Thyroid gland (tissue), 4 donors: ENCODE data around the gene KCP. TPM values are rescaled to one million over a fixed set of nuclear protein-coding genes. Genes with fewer than 3 reads are reported as not detected.

Experiments
- DNase-seq, 2 donors: peaks; one replicate each; pipeline ENCODE4 v3.0.0-alpha.2; 2019
- H3K27ac ChIP-seq, 3 donors: fragments of 200-600 bp; sonication (generic); 1 replicate in 2 of 3; 2 replicates in 1 of 3; pipeline ENCODE4 v1.5.1; 2016 to 2019; ENCODE audit warnings: mild to moderate bottlenecking in 1 of 3, moderate library complexity in 1 of 3
- H3K27me3 ChIP-seq: fragments of 200-600 bp; sonication (generic); one replicate; pipeline ENCODE4 v1.5.1; 2019
- H3K36me3 ChIP-seq, 2 donors: fragments of 200-600 bp; sonication (generic); one replicate each; pipeline ENCODE4 v1.5.1; 2016 to 2019
- H3K4me1 ChIP-seq, 2 donors: fragments of 200-600 bp; sonication (generic); one replicate each; pipeline ENCODE4 v1.5.1; 2017 to 2019
- H3K4me3 ChIP-seq, 3 donors: fragments of 200-600 bp; sonication (generic); replicated peaks in 1 of 3; 1 replicate in 2 of 3; 2 replicates in 1 of 3; pipeline ENCODE4 v1.5.1; 2016; ENCODE audit warnings: mild to moderate bottlenecking in 1 of 3
- H3K9me3 ChIP-seq: fragments of 200-600 bp; sonication (generic); one replicate; pipeline ENCODE4 v1.5.1; 2017
- POLR2A ChIP-seq, 2 donors: fragments of 450-650 bp; IDR thresholded peaks; one replicate each; pipeline ENCODE4 v1.6.1; 2017; ENCODE audit warnings: antibody characterized with exemption in 2 of 2, mild to moderate bottlenecking in 2 of 2, moderate library complexity in 1 of 2
- WGBS, 2 donors: methylation state at CpG; one replicate each; pipeline ENCODE4 v1.1.5; 2017; 5-methylcytosine and 5-hydroxymethylcytosine counted together
- intact Hi-C: fragments of 100-400 bp; cut with DNase I; formaldehyde crosslinking; loops from one replicate; pipeline ENCODE4 v1.15.1; 2023
- total RNA-seq, 4 donors: library from RNA; depleted of rRNA; stranded (reverse); fragments of >200 nt; gene quantifications; one replicate each; pipeline ENCODE4 v1.2.3, GENCODE V29; 2016
- TF ChIP-seq, protein P1 (sequence below), 6 experiments: fragments of 200-600 bp in 3 of 6; fragments of 450-650 bp in 3 of 6; sonication (generic) in 3 of 6; IDR thresholded peaks; one replicate each; pipeline ENCODE4 v1.5.1; 2016 to 2019; ENCODE audit warnings: antibody characterized with exemption in 6 of 6, mild to moderate bottlenecking in 2 of 6, inconsistent platforms in 1 of 6, moderate library complexity in 1 of 6

The KCP gene
- total RNA-seq, 4 donors from 2014 or later: 0.27 to 0.93 (median 0.61) TPM

DNA sequence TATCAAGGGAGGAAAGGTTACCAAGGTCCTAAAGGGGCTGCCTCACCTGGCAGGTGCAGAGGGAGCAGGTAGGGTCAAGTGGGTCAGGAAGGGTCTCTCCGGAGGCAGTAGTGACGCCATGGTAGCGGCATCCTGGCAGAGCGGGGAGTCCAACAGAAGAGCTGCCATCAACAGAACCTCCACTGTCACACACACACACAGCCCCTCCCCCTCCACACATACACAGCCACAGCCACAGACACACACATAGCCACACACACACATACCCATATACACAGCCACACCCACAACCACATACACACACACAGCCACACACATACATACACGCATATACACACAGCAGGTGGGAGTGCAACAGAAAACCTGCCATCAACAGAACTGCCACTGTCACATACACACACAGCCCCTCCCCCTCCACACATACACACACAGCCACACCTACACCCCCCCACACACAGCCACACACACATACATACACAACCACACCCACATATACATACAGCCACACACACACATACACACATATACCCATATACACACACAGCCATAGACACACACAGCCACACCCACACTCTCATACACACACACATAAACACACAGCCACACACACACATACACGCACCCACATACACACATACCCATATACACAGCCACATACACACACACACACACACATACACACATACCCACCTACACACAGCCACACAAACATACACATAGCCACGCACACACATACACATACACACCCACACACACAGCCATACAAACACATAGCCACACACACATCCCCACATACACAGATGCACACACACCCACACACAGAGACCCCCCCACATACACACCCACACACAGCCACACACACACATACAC lies 23.1 kb downstream of the KCP start:
- Histone ChIP-seq H3K9me3 (no peaks in the 10 kb centered on the region), H3K4me1 (peaks cover 8 to 17% of the 10 kb centered on the region in 2 donors), H3K27ac (no peak overlapping the region), H3K36me3 (no peaks in the 10 kb centered on the region), H3K27me3 (no peaks in the 10 kb centered on the region), H3K4me3 (no peak overlapping the region)
- DNase-seq: no peak
- TF ChIP-seq, protein P1, sequence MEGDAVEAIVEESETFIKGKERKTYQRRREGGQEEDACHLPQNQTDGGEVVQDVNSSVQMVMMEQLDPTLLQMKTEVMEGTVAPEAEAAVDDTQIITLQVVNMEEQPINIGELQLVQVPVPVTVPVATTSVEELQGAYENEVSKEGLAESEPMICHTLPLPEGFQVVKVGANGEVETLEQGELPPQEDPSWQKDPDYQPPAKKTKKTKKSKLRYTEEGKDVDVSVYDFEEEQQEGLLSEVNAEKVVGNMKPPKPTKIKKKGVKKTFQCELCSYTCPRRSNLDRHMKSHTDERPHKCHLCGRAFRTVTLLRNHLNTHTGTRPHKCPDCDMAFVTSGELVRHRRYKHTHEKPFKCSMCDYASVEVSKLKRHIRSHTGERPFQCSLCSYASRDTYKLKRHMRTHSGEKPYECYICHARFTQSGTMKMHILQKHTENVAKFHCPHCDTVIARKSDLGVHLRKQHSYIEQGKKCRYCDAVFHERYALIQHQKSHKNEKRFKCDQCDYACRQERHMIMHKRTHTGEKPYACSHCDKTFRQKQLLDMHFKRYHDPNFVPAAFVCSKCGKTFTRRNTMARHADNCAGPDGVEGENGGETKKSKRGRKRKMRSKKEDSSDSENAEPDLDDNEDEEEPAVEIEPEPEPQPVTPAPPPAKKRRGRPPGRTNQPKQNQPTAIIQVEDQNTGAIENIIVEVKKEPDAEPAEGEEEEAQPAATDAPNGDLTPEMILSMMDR (IDR thresholded peaks at IDR 0.05): no peak
- intact Hi-C loops: loop anchor here (10.0 kb wide), 2 partner anchors 283 to 413 kb away; partner anchors contain the start of gene METTL2B
- 85 to 90% methylated on average over 7 of the region's 7 CpGs for WGBS, 2 donors

DNA sequence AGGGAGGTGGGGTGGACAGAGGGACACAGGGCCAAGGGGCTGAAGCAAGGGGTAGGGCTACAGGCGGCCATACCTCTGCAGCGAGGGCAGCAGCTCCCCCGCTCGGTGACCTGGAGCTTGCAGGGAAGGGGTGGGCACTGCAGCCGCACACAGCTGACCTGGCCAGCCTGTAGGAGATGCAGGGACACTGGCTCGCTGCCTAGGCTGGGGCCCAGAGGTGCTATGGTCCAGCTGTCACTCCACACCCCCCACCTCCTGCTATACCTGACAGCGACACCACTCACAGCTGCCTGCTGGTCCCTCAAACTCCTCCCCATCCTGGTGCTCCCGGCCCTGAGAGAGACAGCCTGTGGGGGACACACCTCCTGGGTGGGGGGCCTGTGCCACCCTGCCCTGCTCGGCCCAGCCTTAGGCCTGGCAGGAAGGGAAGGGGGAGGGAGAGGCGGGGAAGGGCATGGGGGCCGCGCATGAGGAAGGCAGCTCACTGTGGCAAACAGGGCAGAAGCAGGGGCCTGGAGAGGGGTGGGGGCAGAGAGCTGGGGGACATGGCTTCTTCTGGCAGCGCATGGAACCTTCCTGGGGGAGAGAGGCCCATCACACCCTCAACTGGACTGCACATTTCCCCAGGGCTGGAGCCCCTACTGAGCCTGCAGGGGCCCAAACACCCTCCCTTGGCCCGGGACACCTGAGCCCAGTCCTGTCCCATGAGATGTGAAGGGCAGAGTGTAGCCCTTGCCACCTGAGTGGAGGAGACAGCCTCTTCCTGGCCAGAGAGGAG lies 23.9 kb downstream of the KCP start:
- Histone ChIP-seq H3K9me3 (no peaks in the 10 kb centered on the region), H3K36me3 (no peaks in the 10 kb centered on the region), H3K27ac (no peak overlapping the region), H3K4me3 (no peak overlapping the region), H3K4me1 (peaks cover 3 to 9% of the 10 kb centered on the region in 2 donors), H3K27me3 (no peaks in the 10 kb centered on the region)
- WGBS, 2 donors: 74 to 78% methylated on average over 11 to 12 of the region's 14 CpGs
- TF ChIP-seq, protein P1 (IDR thresholded peaks at IDR 0.05): no peak
- no peak for TF ChIP-seq POLR2A (IDR thresholded peaks at IDR 0.05)
- intact Hi-C loops: loop anchor here (10.0 kb wide), 2 partner anchors 282 to 412 kb away; partner anchors contain the start of gene METTL2B
- DNase-seq: no peak

DNA sequence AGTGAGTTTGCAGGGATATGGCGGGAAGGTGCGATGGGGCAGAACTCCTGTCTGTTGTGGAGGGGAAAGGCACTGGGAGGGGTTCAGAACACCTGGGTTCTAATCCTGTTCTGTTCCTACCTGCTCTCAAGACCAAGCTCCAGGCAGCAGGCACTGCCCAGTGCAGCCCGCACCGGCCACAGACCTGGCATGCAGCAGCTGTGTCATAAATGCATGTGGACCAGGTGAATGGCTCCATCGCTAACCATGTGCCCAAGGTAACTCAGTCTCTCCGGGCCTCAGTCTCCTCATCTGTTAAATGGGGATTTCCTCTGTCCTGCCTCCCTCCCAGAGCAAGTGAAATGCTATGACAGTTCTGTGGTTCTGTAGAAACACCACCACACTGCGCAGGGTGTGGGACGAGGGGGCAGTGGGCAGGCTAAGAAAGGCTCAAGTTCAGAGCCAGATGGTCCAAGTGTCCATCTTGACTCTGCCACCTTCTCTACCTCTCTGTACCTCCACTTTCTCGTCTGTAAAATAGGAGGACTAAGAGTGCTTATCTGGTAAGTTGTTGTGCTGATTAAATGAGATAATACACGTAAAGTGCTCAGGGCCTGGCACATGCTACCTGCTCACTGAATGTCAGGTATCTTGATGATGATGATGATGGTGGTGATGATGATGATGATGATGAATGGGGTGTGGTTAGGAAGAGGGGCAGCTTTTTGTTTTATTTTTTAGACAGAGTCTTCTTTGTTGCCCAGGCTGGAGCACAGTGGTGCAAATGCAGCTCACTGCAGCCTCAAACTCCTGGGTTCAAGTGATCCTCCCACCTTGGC lies 24.9 kb downstream of the KCP start:
- TF ChIP-seq, protein P1 (IDR thresholded peaks at IDR 0.05): no peak
- no peak for TF ChIP-seq POLR2A (IDR thresholded peaks at IDR 0.05)
- no peak for DNase-seq
- no peaks in the 10 kb centered on the region for H3K36me3 ChIP-seq
- H3K27ac ChIP-seq: no peak overlapping the region
- H3K27me3 ChIP-seq: no peaks in the 10 kb centered on the region
- H3K9me3 ChIP-seq: no peaks in the 10 kb centered on the region
- no peak overlapping the region for H3K4me3 ChIP-seq
- intact Hi-C loops: loop anchor here (10.0 kb wide), 2 partner anchors 281 to 411 kb away; partner anchors contain the start of gene METTL2B
- H3K4me1 ChIP-seq: no peaks in the 10 kb centered on the region
- WGBS, 2 donors: 95 to 96% methylated on average over 9 to 10 of the region's 10 CpGs

DNA sequence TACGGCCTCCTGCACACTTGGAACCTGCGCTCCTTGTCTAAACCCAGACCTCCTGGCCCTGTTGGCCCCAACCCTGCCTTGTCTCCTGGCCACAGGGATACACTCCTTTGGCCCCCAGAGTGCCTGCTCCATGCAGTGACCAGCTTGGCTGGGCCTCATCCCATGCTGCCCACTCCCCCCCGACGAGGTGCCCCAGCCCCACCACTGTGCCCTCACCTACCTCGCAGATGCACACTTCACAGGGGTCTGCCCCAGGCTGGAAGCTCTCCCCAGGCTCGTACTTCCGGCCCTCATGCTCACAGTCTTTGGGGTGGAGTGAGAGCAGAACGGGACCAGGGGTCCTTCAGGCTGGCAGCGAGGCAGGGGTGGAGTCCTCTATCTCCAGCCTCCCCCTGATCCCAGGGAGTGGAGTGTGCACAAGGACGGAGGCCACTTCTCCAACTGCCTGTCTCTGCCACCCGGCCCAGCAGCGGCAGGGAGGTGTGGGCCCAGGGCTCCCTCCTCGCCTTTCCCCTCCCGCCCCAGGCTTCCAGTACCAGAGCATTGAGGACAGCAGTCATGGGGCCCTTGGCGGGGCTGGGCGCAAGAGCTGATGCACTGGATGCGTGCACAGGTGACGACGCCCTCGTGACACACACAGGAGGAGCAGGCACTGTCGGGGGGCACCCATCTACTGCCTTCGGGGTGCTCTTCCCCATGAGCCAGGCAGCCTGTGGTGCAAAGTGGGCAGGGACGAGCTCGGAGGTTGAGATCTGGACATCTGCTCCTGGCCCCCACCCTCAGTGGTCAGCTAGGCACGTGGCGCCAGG lies 25.7 kb downstream of the KCP start:
- no peaks in the 10 kb centered on the region for H3K4me1 ChIP-seq
- H3K27ac ChIP-seq: no peak overlapping the region
- DNase-seq: no peak
- intact Hi-C loops: loop anchor here (10.0 kb wide), 2 partner anchors 280 to 410 kb away; partner anchors contain the start of gene METTL2B
- TF ChIP-seq, protein P1 (IDR thresholded peaks at IDR 0.05): no peak
- no peak for TF ChIP-seq POLR2A (IDR thresholded peaks at IDR 0.05)
- H3K27me3 ChIP-seq: no peaks in the 10 kb centered on the region
- 83 to 84% methylated on average over 18 to 23 of the region's 26 CpGs for WGBS, 2 donors
- no peaks in the 10 kb centered on the region for H3K36me3 ChIP-seq
- no peaks in the 10 kb centered on the region for H3K9me3 ChIP-seq
- no peak overlapping the region for H3K4me3 ChIP-seq
